Kidney (tissue), 14 donors: ENCODE measurements around the gene RAMP3. TPM values are rescaled to one million over a fixed set of nuclear protein-coding genes. Genes with fewer than 3 reads are reported as not detected.

ENCODE experiments used
- DNase-seq, 5 donors: peaks; one replicate each; pipeline ENCODE4 v3.0.0-alpha.2; 2013 to 2020
- FAIRE-seq: peaks from 2 replicates; lab custom pipeline; 2012; peaks lifted over from hg19 to GRCh38; lab: Jason Lieb, UNC
- H3K27ac ChIP-seq, 2 donors: one replicate each; pipeline ENCODE4 v1.7.0; 2013; ENCODE audit warnings: low read depth in 2 of 2, low read length in 2 of 2, inconsistent platforms in 1 of 2
- H3K27me3 ChIP-seq: one replicate; pipeline ENCODE4 v1.7.1; 2013; ENCODE audit warnings: low read length, inconsistent platforms; ENCODE audit not compliant: control insufficient read depth, insufficient read depth
- H3K36me3 ChIP-seq, 3 donors: one replicate each; pipeline versions ENCODE4 v1.7.0 to v1.7.1; 2013; ENCODE audit warnings: low read length in 3 of 3, control low read depth in 1 of 3, inconsistent platforms in 1 of 3; ENCODE audit not compliant: insufficient read depth in 3 of 3, control insufficient read depth in 2 of 3
- H3K4me1 ChIP-seq, 3 donors: one replicate each; pipeline versions ENCODE4 v1.7.0 to v1.7.1; 2013; ENCODE audit warnings: low read length in 3 of 3, inconsistent platforms in 1 of 3, low read depth in 1 of 3; ENCODE audit not compliant: control insufficient read depth in 2 of 3, insufficient read depth in 2 of 3
- H3K4me3 ChIP-seq, 3 donors: one replicate each; pipeline versions ENCODE4 v1.7.0 to v1.8.1; 2013; ENCODE audit warnings: low read length in 3 of 3, control low read depth in 1 of 3, inconsistent platforms in 1 of 3
- H3K9ac ChIP-seq, 3 donors: one replicate each; pipeline versions ENCODE4 v1.7.0 to v1.7.1; 2013; ENCODE audit warnings: low read length in 3 of 3, control low read depth in 1 of 3, inconsistent platforms in 1 of 3
- H3K9me3 ChIP-seq, 3 donors: one replicate each; pipeline versions ENCODE4 v1.7.0 to v1.7.1; 2013; ENCODE audit warnings: low read length in 3 of 3, control low read depth in 1 of 3, inconsistent platforms in 1 of 3; ENCODE audit not compliant: control insufficient read depth in 2 of 3, insufficient read depth in 1 of 3
- CTCF ChIP-seq: IDR thresholded peaks from 3 replicates; pipeline ENCODE4 v1.5.1; 2012; ENCODE audit warnings: mild to moderate bottlenecking, moderate library complexity, borderline replicate concordance; ENCODE audit not compliant: insufficient read depth; ENCODE audit errors: extremely low read depth
- intact Hi-C: fragments of 100-400 bp; cut with DNase I; formaldehyde crosslinking; loops from one replicate; pipeline ENCODE4 v1.11.1; 2022
- polyA plus RNA-seq: library from polyadenylated mRNA; stranded (reverse); fragments of 350-450 nt; fragmentation: Illumina TruSeq; extraction: RNeasy Lipid Tissue Mini Kit (QIAGEN cat#74804); gene quantifications from one replicate; pipeline ENCODE4 v1.2.3, GENCODE V29; 2014; ENCODE audit warnings: low read depth, low replicate concordance; ENCODE audit not compliant: insufficient read depth
- total RNA-seq: library from RNA; stranded (reverse); fragmentation: NEBNext Ultra II Directional; extraction: Animal tissue kit (Norgen Biotek cat#: 25700); gene quantifications from one replicate; pipeline ENCODE4 v1.2.1, GENCODE V29; 2021
- donor health status: control.
- donor health status: control.
- donor health status: control.
- donor health status: control.
- donor health status: control.
- donor health status: DM: yes; HTN: yes; CAD: no.
- donor health status: Normal renal cell carcinoma (clear cell type).

Gene RAMP3
- total and polyA plus RNA-seq, 2 donors from 2014 or later: 82.6 to 168 TPM

GRCh38 chr7:45181286-45181960 lies 23.8 kb downstream of the RAMP3 start:
- FAIRE-seq: no peak
- intact Hi-C loops: no loop called here
- peak in 1 of 5 donors; percentile 41 for DNase-seq

GRCh38 chr7:45181991-45182855 lies 24.6 kb downstream of the RAMP3 start:
- Histone ChIP-seq H3K4me3 (no peak overlapping the region), H3K27me3 (no peaks in the 10 kb centered on the region), H3K4me1 (no peaks in the 10 kb centered on the region), H3K9me3 (no peaks in the 10 kb centered on the region), H3K27ac (no peak overlapping the region), H3K36me3 (no peaks in the 10 kb centered on the region), H3K9ac (no peak overlapping the region)
- no peak for FAIRE-seq
- peak in 1 of 5 donors; percentile 46 for DNase-seq
- intact Hi-C loops: no loop called here
- no peak for TF ChIP-seq CTCF

More at GRCh38 chr7:45181286-45181960, 23.8 kb downstream of the RAMP3 start:
- no peaks in the 10 kb centered on the region for H3K36me3 ChIP-seq
- H3K4me1 ChIP-seq: no peaks in the 10 kb centered on the region
- TF ChIP-seq CTCF: no peak
- H3K4me3 ChIP-seq: no peak overlapping the region
- H3K9me3 ChIP-seq: no peaks in the 10 kb centered on the region
- H3K9ac ChIP-seq: no peak overlapping the region
- no peaks in the 10 kb centered on the region for H3K27me3 ChIP-seq
- no peak overlapping the region for H3K27ac ChIP-seq

- FAIRE-seq: no peak
- H3K4me1 ChIP-seq: no peaks in the 10 kb centered on the region
- H3K9me3 ChIP-seq: no peaks in the 10 kb centered on the region
- no peaks in the 10 kb centered on the region for H3K27me3 ChIP-seq
- no peaks in the 10 kb centered on the region for H3K36me3 ChIP-seq
- intact Hi-C loops: no loop called here
- no peak overlapping the region for H3K27ac ChIP-seq
- no peak for TF ChIP-seq CTCF
- no peak overlapping the region for H3K9ac ChIP-seq
- DNase-seq: peak in 1 of 5 donors; percentile 60
- H3K4me3 ChIP-seq: no peak overlapping the region
Measured at GRCh38 chr7:45182856-45183710, 25.5 kb downstream of the RAMP3 start.
